HG02981 (cell line): Measurements from ENCODE around the gene ME3.

ENCODE experiments used
- ATAC-seq: cut with Tn5 transposase; IDR thresholded peaks from one replicate; pipeline ENCODE4 v1.9.1; 2021; ENCODE audit warnings: mild to moderate bottlenecking, moderate library complexity; ENCODE audit not compliant: unreplicated experiment

Gene ME3

GRCh38 chr11:86398106-86398505 lies 274.3 kb downstream of the ME3 start:
- no peak for ATAC-seq

- no peak for ATAC-seq
Observed at GRCh38 chr11:86397351-86397750, 275.1 kb downstream of the ME3 start.

DNA sequence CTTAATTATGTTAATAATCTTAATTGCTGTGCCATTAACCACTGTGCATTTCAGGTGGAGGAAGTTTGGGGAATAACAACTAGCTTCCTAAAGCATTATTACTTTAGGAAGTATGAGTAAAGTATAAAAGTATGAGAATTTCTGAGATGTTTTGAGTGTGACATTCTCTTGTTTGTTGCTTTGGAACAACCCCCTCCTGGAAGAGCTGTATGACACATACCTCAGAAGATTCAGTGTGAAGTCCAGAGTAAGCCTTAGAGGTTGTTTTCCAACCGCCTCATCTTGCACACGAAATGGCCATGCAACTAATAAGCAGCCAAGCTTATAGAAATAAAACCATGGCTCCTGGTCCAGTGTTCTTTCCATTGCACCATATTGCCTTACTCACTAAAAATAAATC lies 276.0 kb downstream of the ME3 start:
- ATAC-seq: no peak

- no peak for ATAC-seq
Observed at GRCh38 chr11:86395061-86395551, 277.3 kb downstream of the ME3 start.
